MM.1S (cell line): ENCODE measurements around the gene CCDC63.
"Not testable (repeated sequence)": the region's sequence is repeated elsewhere in the genome, so short reads cannot be mapped to it uniquely, and the experiment has no call there.

Source experiments
- DNase-seq: peaks from one replicate; pipeline ENCODE4 v3.0.0-alpha.2; 2015
- H2AFZ ChIP-seq: fragments of 300-600 bp; sonication (generic); 2 replicates; pipeline ENCODE4 v1.6.0; 2016; ENCODE audit warnings: antibody characterized with exemption, low read length
- H3F3A ChIP-seq: fragments of 300-600 bp; sonication (generic); 2 replicates; pipeline ENCODE4 v1.6.1; 2016; ENCODE audit warnings: mild to moderate bottlenecking, antibody characterized with exemption, low read length, moderate library complexity, mixed read lengths; ENCODE audit not compliant: insufficient read depth
- H3K27ac ChIP-seq: fragments of 300-600 bp; sonication (generic); 2 replicates; pipeline ENCODE4 v1.5.1; 2016; ENCODE audit warnings: mild to moderate bottlenecking, low read length
- H3K27me3 ChIP-seq: fragments of 300-600 bp; sonication (generic); replicated peaks from 2 replicates; pipeline ENCODE4 v1.6.0; 2016; ENCODE audit warnings: low read length; ENCODE audit not compliant: insufficient read depth
- H3K36me3 ChIP-seq: fragments of 300-600 bp; sonication (generic); replicated peaks from 2 replicates; pipeline ENCODE4 v1.6.1; 2016; ENCODE audit warnings: mild to moderate bottlenecking, low read length, mixed read lengths; ENCODE audit not compliant: insufficient read depth
- H3K4me1 ChIP-seq: fragments of 300-600 bp; sonication (generic); 2 replicates; pipeline ENCODE4 v1.6.1; 2016; ENCODE audit warnings: low read length, mixed read lengths
- H3K4me2 ChIP-seq: fragments of 300-600 bp; sonication (generic); 2 replicates; pipeline ENCODE4 v1.6.0; 2016; ENCODE audit warnings: low read depth, low read length
- H3K4me3 ChIP-seq: fragments of 300-600 bp; sonication (generic); 2 replicates; pipeline ENCODE4 v1.5.1; 2016; ENCODE audit warnings: low read length, mixed read lengths
- H3K79me2 ChIP-seq: fragments of 300-600 bp; sonication (generic); 2 replicates; pipeline ENCODE4 v1.6.1; 2016; ENCODE audit warnings: mixed run types, low read length, mixed read lengths
- H3K9ac ChIP-seq: fragments of 300-600 bp; sonication (generic); 2 replicates; pipeline ENCODE4 v1.6.1; 2016; ENCODE audit warnings: low read length, mixed read lengths
- H3K9me2 ChIP-seq: fragments of 300-600 bp; sonication (generic); replicated peaks from 2 replicates; pipeline ENCODE4 v1.6.1; 2016; ENCODE audit warnings: mild to moderate bottlenecking, low read length, mixed read lengths; ENCODE audit not compliant: insufficient read depth
- H3K9me3 ChIP-seq: fragments of 300-600 bp; sonication (generic); replicated peaks from 2 replicates; pipeline ENCODE4 v1.6.1; 2016; ENCODE audit warnings: mild to moderate bottlenecking, low read length, mixed read lengths; ENCODE audit not compliant: insufficient read depth
- H4K20me1 ChIP-seq: fragments of 300-600 bp; sonication (generic); 2 replicates; pipeline ENCODE4 v1.6.1; 2016; ENCODE audit warnings: mild to moderate bottlenecking, low read length, moderate library complexity, mixed read lengths; ENCODE audit not compliant: insufficient read depth

CCDC63 gene

DNA sequence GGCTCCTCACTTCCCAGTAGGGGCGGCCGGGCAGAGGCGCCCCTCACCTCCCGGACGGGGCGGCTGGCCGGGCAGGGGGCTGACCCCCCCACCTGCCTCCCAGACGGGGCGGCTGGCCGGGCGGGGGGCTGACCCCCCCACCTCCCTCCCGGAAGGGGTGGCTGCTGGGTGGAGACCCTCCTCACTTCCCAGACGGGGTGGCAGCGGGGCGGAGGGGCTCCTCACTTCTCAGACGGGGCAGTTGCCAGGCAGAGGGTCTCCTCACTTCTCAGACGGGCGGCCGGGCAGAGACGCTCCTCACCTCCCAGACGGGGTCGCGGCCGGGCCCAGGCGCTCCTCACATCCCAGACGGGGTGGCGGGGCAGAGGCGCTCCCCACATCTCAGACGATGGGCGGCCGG is 104.1 kb downstream of the CCDC63 start:
- H3K9ac ChIP-seq, DNase-seq, H3F3A ChIP-seq, H3K9me3 ChIP-seq, H2AFZ ChIP-seq, H3K9me2 ChIP-seq, H3K27me3 ChIP-seq, H3K4me1 ChIP-seq, H3K4me2 ChIP-seq, H3K36me3 ChIP-seq, H3K27ac ChIP-seq, H4K20me1 ChIP-seq, H3K79me2 ChIP-seq, H3K4me3 ChIP-seq: not testable (repeated sequence)
